Dermis blood vessel endothelial cell (primary cell): ENCODE data around the gene TTC3. TPM values are rescaled to one million over a fixed set of nuclear protein-coding genes. Genes with fewer than 3 reads are reported as not detected.

ENCODE experiments used
- DNase-seq: peaks from one replicate; pipeline ENCODE4 v3.0.0; 2010
- total RNA-seq: library from RNA; depleted of rRNA; stranded (reverse); fragments of >200 nt; gene quantifications from 2 replicates; pipeline ENCODE4 v1.2.3, GENCODE V29; 2014

TTC3 gene
- total RNA-seq, 1 donor from 2014 or later = 198 TPM

GRCh38 chr21:37062593-37062935, 10.5 kb upstream of the TTC3 start:
- no peak for DNase-seq

GRCh38 chr21:37063433-37063832, 9.6 kb upstream of the TTC3 start:
- no peak for DNase-seq

- DNase-seq = no peak
Measured at GRCh38 chr21:37064841-37065240, 8.2 kb upstream of the TTC3 start.

- no peak for DNase-seq
Measured at GRCh38 chr21:37065561-37066177, 7.4 kb upstream of the TTC3 start.

- peak; percentile 41 for DNase-seq
Measured at GRCh38 chr21:37071561-37072273, 1.3 kb upstream of the TTC3 start.

GRCh38 chr21:37072274-37072987, 623 bp upstream of the TTC3 start:
- DNase-seq = peak; percentile 74

GRCh38 chr21:37073417-37074196, 553 bp downstream of the TTC3 start:
- peak; percentile 48 for DNase-seq

GRCh38 chr21:37074197-37074510, 1.1 kb downstream of the TTC3 start:
- DNase-seq = no peak

GRCh38 chr21:37074546-37074945, 1.5 kb downstream of the TTC3 start:
- DNase-seq = no peak

GRCh38 chr21:37075214-37075770, 2.2 kb downstream of the TTC3 start:
- no peak for DNase-seq

GRCh38 chr21:37076087-37076850, 3.2 kb downstream of the TTC3 start:
- DNase-seq = no peak

GRCh38 chr21:37077403-37077802, 4.3 kb downstream of the TTC3 start:
- no peak for DNase-seq

GRCh38 chr21:37079211-37079824, 6.3 kb downstream of the TTC3 start:
- no peak for DNase-seq

GRCh38 chr21:37082375-37082774, 9.3 kb downstream of the TTC3 start:
- no peak for DNase-seq

GRCh38 chr21:37082856-37083528, 9.9 kb downstream of the TTC3 start:
- no peak for DNase-seq

- no peak for DNase-seq
Measured at GRCh38 chr21:37085726-37086125, 12.7 kb downstream of the TTC3 start.

- peak; percentile 56 for DNase-seq
Measured at GRCh38 chr21:37087188-37087587, 14.1 kb downstream of the TTC3 start.

- DNase-seq = no peak
Measured at GRCh38 chr21:37088186-37088735, 15.2 kb downstream of the TTC3 start.

GRCh38 chr21:37093977-37094376, 20.9 kb downstream of the TTC3 start:
- DNase-seq = no peak

GRCh38 chr21:37095821-37096220, 22.8 kb downstream of the TTC3 start:
- DNase-seq = no peak

GRCh38 chr21:37098751-37099150, 25.7 kb downstream of the TTC3 start:
- DNase-seq = no peak
